ENCODE measurements around the gene ADRM1.

DNA sequence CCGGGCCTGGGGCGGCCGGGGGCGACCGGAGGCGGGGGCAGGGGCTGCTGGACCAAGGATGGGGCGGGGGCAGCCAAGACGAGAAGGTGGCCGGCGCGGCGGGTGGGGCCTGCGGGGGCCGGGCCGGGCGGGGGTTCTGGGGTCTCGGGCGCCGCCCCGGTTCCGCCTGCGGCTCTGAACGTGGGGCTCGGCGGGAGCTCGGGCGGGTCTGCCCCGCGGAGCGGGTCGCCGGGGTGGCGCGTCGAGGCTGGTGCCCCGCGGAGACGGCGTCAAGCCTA, 204 bp downstream of the ADRM1 start:
- no peak for TF ChIP-seq POLR2AphosphoS5 (IDR thresholded peaks at IDR 0.05)
- TF ChIP-seq, protein P1, sequence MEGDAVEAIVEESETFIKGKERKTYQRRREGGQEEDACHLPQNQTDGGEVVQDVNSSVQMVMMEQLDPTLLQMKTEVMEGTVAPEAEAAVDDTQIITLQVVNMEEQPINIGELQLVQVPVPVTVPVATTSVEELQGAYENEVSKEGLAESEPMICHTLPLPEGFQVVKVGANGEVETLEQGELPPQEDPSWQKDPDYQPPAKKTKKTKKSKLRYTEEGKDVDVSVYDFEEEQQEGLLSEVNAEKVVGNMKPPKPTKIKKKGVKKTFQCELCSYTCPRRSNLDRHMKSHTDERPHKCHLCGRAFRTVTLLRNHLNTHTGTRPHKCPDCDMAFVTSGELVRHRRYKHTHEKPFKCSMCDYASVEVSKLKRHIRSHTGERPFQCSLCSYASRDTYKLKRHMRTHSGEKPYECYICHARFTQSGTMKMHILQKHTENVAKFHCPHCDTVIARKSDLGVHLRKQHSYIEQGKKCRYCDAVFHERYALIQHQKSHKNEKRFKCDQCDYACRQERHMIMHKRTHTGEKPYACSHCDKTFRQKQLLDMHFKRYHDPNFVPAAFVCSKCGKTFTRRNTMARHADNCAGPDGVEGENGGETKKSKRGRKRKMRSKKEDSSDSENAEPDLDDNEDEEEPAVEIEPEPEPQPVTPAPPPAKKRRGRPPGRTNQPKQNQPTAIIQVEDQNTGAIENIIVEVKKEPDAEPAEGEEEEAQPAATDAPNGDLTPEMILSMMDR (IDR thresholded peaks at IDR 0.05): no peak
